DOHH2 (cell line): ENCODE measurements around the gene SESN1.

ENCODE experiments used
- CTCF ChIP-seq: fragments of 200-600 bp; sonication (generic); IDR thresholded peaks from one replicate; pipeline ENCODE4 v1.5.1; 2014; ENCODE audit warnings: antibody characterized with exemption, mild to moderate bottlenecking, low read depth, low read length; ENCODE audit not compliant: poor library complexity, severe bottlenecking
- EZH2phosphoT487 ChIP-seq: fragments of 200-600 bp; sonication (generic); IDR thresholded peaks from 2 replicates; pipeline ENCODE4 v1.6.1; 2017; ENCODE audit warnings: borderline replicate concordance, mild to moderate bottlenecking, antibody characterized with exemption, low read length, moderate library complexity, mixed read lengths

DNA sequence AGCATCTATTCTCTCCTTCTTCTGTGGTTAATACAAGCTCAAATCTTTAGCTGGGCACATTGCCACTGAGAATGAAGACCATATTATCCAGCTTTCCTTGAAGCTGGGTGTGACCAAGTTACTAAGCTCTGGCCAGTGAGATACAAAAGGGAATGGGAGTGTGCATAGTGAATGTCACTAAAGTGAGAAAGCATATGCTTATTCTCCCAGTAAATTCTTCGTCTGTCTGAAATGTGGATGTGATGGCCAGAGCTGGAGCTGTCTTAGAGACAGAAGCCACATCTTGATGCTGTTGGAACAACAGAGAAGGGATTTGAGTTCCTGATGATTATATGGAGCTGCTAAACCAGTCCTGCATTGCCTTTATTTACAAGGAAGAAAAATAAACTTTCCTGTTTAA lies 60.1 kb downstream of the SESN1 start:
- no peak for TF ChIP-seq CTCF
- TF ChIP-seq EZH2phosphoT487, result no peak
